Measurements from ENCODE around the gene UVRAG.
A peak's percentile ranks its signal among the peaks of the same experiment; 100 is the strongest.

UVRAG gene

DNA sequence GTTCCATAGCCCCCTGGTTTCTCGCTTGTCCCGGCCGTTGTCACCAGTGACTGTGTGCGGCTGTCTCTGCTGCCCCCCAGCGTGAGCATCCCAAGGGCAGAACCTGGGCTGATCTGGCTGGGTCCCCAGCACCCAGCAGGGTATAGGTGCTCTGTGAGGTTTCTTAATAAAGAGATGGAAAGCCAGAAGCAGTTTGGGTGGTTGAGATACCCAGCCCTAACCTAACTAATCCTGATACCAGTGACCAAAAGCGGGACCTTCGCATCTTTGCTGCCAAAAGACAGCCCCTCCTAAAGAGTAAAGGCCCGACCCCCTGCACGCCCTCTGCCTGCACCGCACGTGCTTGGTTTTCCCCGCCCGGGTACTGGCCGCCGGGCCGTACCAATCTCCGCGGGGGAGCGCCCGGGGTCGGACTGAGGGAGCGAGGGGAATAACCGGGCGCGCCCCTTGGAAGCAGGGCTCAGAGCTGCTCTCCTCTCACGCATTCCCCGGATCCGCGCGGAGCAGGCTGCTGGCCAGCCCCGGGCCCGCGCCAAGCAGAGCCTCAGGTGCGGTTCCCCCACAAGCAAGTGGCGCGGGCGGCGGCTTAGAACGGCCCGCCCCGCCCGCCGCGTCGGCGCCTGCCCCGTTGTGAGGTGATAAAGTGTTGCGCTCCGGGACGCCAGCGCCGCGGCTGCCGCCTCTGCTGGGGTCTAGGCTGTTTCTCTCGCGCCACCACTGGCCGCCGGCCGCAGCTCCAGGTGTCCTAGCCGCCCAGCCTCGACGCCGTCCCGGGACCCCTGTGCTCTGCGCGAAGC lies 46.7 kb upstream of the UVRAG start, which contains the start of gene DGAT2:
Gene DGAT2, plus strand, starts transcription at position 667 of the 797 bp plus-strand sequence. CDS start 214 bp downstream, outside the sequence.
- Histone ChIP-seq H3K27me3 (ENCODE audit: low read depth, low read length) (no peaks in the 10 kb centered on the region), H2AFZ (ENCODE audit: low read depth, low read length) (peak within 1 kb of the TSS; percentile 85; the same call in 1 of the 2 replicates), H3K4me1 (ENCODE audit: low read length) (peaks cover 68% of the 10 kb centered on the region), H3K9me3 (ENCODE audit: insufficient read depth, low read length) (no peaks in the 10 kb centered on the region), H3K27ac (ENCODE audit: low read length) (peak within 1 kb of the TSS; percentile 53), H3K9ac (ENCODE audit: low read length) (peak within 1 kb of the TSS; percentile 68), H4K20me1 (ENCODE audit: insufficient read depth, low read length) (no peaks in the 10 kb centered on the region), H3K4me2 (ENCODE audit: low read length) (peak within 1 kb of the TSS; percentile 76), H3K4me3 (ENCODE audit: low read length) (peak within 1 kb of the TSS; percentile 77), H3K36me3 (replicated peaks; ENCODE audit: low read depth, low read length) (peaks cover 4% of the 10 kb centered on the region), H3K79me2 (ENCODE audit: low read length) (peaks cover 39% of the 10 kb centered on the region)
- TF ChIP-seq, protein P1, sequence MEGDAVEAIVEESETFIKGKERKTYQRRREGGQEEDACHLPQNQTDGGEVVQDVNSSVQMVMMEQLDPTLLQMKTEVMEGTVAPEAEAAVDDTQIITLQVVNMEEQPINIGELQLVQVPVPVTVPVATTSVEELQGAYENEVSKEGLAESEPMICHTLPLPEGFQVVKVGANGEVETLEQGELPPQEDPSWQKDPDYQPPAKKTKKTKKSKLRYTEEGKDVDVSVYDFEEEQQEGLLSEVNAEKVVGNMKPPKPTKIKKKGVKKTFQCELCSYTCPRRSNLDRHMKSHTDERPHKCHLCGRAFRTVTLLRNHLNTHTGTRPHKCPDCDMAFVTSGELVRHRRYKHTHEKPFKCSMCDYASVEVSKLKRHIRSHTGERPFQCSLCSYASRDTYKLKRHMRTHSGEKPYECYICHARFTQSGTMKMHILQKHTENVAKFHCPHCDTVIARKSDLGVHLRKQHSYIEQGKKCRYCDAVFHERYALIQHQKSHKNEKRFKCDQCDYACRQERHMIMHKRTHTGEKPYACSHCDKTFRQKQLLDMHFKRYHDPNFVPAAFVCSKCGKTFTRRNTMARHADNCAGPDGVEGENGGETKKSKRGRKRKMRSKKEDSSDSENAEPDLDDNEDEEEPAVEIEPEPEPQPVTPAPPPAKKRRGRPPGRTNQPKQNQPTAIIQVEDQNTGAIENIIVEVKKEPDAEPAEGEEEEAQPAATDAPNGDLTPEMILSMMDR (IDR thresholded peaks at IDR 0.05; ENCODE audit: low read depth, low read length) = peak; percentile 68
- no peak for TF ChIP-seq EZH2phosphoT487 (IDR thresholded peaks at IDR 0.05; ENCODE audit: low read depth)

DNA sequence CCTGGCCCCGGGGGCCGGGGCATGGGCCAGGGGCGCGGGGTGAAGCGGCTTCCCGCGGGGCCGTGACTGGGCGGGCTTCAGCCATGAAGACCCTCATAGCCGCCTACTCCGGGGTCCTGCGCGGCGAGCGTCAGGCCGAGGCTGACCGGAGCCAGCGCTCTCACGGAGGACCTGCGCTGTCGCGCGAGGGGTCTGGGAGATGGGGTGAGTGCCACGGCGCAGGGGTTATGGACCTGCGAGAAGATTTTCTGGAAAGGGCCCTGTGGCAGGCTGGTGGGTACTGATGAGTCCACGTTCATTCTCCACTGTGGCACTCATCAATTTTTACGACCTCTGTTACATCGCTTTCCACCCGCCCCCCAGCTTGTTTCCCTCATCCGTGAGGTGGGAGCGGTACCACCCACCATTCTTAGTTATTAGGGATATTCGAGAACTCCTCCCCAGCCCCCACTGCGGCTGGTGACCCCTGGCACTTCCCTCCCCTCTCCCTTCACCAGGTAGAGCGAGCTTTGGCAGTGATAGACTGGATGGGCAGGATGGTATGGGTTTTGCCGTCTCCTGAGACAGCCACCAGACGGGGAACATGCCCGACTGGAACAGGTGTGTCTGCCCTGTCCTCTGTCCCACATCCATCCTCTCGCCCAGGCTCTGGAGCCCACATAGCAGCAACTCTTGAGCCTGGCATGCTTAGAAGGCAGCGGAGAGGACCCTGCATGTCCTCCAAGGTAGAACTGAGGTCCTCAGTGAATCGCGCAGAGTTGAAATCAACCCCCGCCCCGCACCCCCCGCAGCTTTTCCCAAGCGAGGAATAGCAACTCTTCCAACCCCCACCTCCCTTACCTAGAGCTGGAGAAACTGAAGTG lies 45.9 kb upstream of the UVRAG start:
- Histone ChIP-seq H3K36me3 (replicated peaks; ENCODE audit: low read depth, low read length) (peaks cover 5% of the 10 kb centered on the region), H3K9ac (ENCODE audit: low read length) (peak overlapping the region; percentile 68), H4K20me1 (ENCODE audit: insufficient read depth, low read length) (no peaks in the 10 kb centered on the region), H2AFZ (ENCODE audit: low read depth, low read length) (peak overlapping the region; percentile 85; the same call in 1 of the 2 replicates), H3K27me3 (ENCODE audit: low read depth, low read length) (no peaks in the 10 kb centered on the region), H3K4me2 (ENCODE audit: low read length) (peak overlapping the region; percentile 76), H3K4me3 (ENCODE audit: low read length) (peak overlapping the region; percentile 77), H3K27ac (ENCODE audit: low read length) (no peak overlapping the region), H3K79me2 (ENCODE audit: low read length) (peaks cover 44% of the 10 kb centered on the region), H3K4me1 (ENCODE audit: low read length) (peaks cover 72% of the 10 kb centered on the region), H3K9me3 (ENCODE audit: insufficient read depth, low read length) (no peaks in the 10 kb centered on the region)
- TF ChIP-seq, protein P1 (IDR thresholded peaks at IDR 0.05; ENCODE audit: low read depth, low read length) = no peak
- TF ChIP-seq EZH2phosphoT487 (IDR thresholded peaks at IDR 0.05; ENCODE audit: low read depth) = no peak

DNA sequence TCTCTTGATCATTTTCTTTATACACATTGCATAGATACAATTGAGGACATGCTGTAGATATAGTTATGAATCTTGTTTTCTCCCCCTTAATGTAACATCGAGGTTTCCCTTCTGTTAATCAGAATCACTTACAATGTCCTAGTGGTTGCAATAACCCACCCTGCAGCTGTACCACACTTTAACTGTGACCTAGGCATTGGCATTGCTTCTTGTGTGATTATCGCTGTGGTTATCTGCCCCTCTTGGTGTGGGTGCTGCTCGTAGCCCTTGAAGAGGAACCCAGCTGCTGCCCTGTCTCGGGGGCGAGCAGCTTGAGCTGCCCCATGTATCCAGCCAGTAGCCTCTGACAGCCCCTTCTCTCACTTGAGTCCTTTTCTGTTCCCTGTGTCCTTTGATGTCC lies 44.9 kb upstream of the UVRAG start:
- Histone ChIP-seq H3K36me3 (replicated peaks; ENCODE audit: low read depth, low read length) (peaks cover 11% of the 10 kb centered on the region), H3K9ac (ENCODE audit: low read length) (no peak overlapping the region), H3K79me2 (ENCODE audit: low read length) (peaks cover 53% of the 10 kb centered on the region), H4K20me1 (ENCODE audit: insufficient read depth, low read length) (no peaks in the 10 kb centered on the region), H3K9me3 (ENCODE audit: insufficient read depth, low read length) (no peaks in the 10 kb centered on the region), H3K4me2 (ENCODE audit: low read length) (peak overlapping the region; percentile 76), H2AFZ (ENCODE audit: low read depth, low read length) (no peak overlapping the region), H3K4me1 (ENCODE audit: low read length) (peaks cover 82% of the 10 kb centered on the region), H3K4me3 (ENCODE audit: low read length) (peak overlapping the region; percentile 77), H3K27ac (ENCODE audit: low read length) (no peak overlapping the region), H3K27me3 (ENCODE audit: low read depth, low read length) (no peaks in the 10 kb centered on the region)
- TF ChIP-seq, protein P1 (IDR thresholded peaks at IDR 0.05; ENCODE audit: low read depth, low read length) = no peak
- TF ChIP-seq EZH2phosphoT487 (IDR thresholded peaks at IDR 0.05; ENCODE audit: low read depth) = no peak

Measured in OCI-LY3 (cell line).